ENCODE results near the gene LRRC3.

The LRRC3 gene

DNA sequence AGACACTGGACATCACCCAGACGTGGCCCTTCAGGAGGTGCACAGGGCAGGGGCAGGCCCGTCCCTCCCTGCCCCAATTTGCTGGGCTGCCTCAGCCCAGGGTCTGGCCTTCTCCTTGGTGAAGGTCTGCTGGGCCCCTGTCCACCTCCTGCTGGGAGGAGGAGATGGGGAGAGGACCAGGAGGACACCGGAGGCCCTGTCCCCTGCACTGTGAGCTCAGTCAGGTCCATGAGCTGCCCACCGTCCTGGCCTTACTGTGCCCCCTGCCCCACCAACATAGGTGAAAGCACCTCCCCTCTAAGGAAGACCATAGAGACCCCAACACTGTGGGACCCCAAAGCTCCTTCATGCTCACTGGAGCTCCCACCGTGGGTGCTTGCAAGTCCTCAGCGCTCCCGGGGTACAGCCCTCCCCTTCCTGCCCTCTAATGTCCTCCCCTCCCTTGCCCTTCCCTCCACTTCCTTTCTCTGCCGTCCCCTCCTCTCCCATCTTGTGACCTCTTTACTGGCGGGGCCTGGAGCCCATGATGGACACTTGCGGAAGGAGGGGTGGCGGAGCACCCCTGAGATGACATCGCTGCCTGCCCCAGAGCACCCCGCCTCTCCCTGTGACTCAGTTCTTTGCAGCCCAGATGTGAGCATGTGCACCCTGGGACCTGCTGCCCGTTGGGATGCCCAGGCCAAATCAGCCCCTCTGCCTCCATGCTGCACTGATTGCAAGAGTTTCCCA lies 4.6 kb downstream of the LRRC3 start:
- no peak for DNase-seq

DNA sequence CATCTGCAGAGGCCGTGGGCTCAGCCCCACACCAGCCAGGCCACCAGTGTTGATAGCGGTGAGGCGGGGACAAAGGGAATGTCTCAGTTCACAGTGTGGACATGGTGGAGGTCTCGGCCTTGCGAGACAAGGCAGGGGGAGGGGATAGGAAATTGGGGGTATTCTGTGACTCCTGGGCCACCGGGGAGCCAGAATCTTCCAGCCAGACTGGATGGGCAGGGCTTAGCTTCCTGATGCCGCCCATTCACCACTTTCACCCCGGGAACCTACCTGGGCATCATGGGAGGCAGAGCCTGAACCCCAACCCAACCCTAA lies 5.1 kb downstream of the LRRC3 start:
- no peak for DNase-seq

DNA sequence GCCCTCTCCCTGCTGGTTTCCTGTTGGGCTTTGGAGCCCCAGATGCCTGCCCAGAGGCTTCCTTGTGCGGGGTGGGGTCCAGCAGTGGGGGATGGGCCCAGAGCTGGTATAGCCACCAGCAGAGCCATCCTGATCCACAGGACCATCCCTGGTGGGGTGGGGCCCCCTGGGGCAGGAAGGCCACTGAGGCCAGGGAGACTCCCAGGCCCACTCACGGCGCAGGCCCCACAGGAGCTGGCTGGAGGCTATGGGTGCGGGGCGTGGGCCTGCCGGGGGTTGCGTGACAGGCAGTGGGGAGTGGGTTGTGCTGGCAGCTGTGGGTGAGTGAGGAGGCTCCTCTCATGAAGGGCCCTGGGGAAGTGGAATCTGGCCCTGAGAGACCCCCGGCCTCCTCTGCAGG lies 5.7 kb downstream of the LRRC3 start:
- DNase-seq = no peak

DNA sequence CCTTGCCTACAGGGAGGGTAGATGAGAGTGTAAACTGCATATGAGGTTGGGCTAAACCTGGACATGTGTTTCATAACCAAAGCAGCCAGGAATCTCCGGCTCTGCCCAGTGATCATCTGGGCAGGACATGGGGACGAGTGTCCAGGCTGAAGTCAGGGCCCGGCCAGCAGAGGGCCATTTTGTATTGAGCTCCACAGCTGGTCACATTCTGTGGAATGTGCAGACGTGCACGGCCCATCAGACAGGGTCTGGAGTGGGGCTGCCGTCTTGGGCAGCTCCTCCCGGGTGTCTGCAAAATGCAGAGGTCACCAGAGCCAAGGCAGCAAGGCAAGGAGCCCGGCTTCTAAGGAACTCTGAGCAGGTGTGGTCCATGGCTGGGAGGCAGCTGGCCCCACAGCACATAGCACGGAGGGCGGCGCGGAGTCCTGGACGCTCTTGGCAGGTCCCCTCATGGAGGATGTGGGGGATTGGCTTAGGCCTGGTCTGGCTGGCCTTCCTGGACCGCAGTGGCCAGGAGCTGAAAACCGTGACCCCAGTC lies 6.2 kb downstream of the LRRC3 start:
- no peak for DNase-seq

DNA sequence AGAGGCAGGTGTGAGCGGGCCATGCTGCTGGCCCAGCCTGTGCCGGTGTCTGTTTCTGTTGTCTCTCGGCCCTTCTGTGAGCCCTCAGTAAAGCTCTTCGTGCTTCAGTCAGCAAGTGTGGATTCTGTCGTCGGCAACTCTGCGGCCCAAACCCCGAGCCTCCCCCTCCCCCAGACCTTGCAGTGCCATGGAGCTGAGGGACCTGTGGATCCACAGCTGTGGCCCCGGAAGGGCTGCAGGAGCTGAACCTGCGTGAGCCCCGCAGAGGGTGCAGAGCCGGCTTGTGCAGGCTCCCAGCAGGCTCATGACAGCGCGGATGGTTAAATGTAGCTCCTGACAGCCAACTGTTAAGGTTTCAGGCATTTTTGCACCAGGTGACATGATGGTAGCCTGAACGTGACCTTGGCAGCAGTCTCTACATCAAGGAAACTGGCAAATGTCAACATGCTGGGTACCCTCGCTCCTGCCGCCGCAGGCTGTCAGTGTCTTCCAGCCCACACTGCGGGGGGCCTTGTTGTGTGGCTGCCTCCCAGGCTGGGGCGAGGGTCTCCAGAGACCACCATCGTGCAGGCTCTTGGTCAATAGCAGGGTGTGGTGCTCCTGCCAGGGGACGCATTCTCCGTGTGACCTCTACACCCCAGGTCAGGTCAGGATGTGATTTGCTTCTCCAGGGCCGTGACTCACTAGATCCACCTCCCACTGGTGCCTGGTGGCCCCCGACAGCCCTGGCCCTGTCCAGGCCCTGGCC lies 7.0 kb downstream of the LRRC3 start:
- DNase-seq = no peak

DNA sequence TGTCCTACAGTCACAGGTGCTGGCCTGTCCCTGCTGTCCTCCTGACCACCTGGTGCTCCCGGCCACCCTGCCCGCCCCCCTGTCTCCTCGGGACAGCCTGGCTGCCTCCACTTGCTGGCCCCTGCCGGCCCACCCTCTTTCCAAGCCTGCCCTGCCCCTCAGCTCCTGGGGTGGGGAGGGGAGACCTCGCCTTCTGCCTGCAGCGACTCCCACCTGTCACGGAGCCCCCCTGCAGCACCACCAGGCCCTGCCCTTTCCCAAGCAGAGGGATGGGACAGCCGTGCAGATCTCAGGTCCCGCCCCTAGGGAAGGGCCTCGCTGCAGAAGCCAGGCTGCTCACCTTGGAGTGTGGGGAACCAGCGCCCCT lies 7.5 kb downstream of the LRRC3 start:
- no peak for DNase-seq

DNA sequence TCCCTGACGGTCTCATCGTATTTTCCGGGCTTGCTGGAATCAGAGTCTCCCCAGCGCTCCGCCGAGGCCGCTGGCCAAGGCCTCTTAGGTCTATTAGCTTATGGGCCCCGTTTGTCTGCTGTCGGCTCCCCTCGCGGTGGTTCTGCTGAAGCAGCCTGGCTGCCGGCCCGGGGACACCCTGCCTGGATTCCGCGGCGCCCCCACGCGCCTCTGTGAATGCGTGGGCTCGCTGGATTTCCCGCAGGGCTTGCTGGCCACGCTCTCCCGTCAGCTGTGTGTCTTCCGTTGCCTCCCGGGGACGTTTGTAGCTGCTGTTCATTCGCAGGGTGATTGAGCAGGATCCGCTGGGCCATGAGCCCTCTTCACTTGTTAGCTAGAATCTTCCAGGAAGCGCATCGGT lies 8.4 kb downstream of the LRRC3 start:
- DNase-seq = no peak

DNA sequence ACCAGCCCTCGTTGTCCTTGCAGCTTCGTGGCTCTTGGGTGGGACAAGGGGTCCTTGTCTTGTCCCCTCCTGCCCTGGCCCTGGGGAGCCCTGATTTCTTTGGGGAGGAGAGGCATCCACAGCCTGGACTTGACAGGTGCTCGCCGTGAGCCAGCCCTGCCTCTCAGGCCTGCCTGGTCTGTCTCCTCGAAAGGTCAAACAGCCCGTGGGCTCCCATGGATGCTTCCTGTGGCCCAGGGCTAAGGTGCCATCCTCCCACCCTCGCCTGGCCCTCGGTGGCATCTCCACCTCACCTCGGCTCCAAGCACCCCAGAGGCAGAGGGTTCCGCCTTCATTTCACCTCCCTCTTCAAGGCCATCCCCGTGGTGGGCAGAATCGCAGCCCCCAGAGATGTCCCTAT lies 9.0 kb downstream of the LRRC3 start:
- DNase-seq = no peak

DNA sequence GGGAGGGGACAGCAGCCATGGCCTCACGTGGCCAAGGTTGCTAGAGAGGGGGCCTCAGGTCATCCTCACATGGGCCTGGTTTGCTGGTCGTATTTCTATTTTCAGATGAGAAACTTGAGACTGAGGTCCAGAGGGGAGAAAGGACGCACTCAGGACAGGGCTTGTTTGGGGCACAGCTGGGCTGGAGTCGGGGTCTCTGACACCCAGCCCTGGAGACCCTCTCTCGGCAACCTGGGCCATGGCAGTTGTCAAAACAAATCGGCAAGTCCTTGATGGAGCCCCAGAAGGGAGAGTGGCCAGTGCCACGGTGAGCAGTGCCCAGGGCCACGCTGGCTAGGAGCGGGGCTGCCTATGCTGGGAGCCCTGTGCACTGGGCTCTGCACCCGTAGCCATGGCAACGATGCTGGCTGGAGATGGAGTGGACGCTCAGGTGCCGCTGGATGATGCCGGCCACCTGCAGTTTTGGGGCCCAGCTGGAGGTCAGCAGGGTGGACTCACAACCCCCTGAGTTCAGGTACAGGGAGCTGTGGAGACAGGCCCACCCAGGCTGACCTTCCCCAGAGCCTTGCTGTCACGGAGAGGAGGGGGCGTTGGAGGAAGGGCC lies 11.1 kb downstream of the LRRC3 start:
- peak; percentile 7 for DNase-seq

DNA sequence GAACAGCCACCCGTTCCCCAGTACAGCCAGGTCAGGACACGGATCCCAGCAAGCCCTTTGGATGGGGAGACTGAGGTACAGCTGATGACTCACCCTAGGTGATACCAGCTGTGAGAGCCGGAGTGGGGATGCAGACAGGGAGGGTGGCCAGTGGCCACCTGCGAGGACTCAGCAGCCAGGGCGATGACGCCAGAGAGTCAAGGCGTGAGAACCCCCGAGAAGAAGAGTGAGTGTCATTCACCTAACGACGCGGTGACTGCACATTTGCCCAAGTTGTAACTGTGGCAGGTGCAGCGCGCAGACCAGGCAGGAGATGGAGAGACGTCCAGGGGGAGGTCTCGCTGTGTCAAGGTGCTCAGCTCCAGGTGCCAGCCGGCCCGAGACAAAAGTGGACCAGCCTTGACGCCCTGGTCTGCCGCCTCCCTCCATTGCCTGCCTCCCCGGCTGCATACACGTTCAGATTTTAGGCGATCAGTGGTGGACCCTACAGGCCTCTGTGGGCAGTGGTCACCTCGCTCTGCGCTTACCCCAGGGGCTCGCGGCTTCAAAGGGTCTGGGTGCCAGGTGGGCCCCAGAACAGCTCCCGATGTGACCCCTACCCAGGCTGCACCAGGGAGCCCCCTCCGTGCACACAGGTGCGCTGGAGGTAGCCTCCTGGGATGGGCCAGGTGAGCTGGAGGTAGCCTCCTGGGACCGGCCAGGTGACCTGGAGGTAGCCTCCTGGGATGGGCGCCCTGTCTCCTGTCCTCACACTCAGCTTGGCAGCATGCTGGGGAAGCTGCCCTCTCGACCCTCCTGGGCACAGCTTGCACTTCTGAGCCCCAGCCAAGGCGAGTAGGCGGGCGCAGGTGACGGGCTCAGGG lies 11.9 kb downstream of the LRRC3 start:
- DNase-seq = no peak

DNA sequence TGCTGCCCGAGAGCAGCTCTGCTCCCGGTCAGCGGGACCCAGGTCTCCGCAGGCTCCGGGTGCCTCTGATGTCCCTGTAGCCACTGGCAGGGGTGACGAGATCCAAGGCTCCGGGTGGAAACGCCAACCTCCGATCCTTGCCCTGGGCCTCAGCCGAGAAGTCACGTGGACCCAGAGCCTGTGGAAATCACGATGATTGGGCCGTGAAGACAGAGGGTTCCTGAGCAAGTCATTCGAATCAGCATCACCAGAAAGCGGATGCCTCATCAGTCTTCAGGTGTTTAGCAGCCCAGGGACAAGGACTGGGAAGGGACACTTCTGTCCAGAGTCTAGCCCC lies 12.5 kb downstream of the LRRC3 start:
- DNase-seq = no peak

DNA sequence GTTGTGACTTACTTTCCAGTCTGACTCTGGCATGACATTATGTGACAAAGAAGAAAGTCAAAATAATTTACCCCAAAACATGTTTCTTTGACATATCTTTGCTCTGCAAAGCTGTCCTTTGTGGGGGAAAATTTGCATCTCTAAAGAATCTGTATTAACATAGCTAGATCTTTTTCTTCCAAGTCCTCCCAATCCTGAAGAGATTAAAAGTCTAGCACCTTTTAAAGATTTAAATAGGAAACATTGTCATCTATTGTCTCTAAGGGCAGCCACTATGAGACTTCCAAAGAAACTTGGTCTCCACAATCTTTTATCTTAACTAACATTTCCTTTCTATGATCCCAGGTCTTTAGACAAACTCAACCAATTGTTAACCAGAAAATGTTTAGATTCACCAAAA lies 16.0 kb downstream of the LRRC3 start:
- no peak for DNase-seq

DNA sequence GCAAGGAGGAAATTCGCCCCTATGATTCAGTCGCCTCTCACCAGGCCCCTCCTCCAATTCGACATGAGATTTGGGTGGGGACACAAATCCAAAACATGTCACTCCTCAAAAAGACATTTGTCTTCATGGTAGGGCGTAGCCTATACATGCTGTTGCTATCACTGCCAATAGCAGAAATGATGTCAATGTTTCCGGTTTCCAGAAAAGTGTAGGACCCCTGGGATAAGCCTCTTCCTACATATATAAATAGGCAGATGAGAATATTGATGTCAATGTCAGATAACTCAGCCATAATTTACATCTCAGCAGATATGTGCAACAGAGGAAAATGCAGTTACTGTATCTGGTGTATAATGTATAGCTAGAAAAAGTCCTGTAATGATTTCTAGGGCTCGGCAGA lies 16.7 kb downstream of the LRRC3 start:
- DNase-seq = no peak

DNA sequence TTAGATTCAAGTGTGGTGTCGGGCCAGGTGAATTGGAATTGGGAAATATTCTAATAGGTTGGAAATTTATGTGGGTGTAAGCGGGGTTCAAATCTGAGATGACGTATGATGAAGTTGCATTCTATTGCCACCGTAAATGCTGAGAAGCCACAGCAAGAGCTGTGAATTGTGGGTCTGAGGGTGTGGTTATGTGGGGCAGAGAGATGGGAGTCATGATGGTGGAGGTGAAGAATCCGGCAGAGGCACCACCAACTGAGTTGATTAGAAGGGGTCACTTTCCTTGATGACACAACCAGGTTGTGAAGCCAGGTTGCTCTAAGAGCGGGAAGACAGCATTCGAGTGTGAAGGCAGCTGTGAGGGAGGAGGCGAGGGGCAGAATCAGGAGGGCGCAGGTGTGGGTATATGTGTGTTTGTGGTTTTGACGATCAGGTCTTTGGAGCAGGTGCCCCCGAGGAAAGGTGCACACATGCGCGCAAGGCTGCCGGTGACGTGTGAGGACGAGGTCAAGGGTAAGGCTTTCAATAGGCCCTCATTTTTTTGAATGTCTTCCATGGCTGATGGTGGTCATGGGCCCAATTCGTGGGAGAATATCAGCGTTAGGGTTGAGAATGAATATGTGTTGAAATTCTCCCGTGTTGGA lies 18.7 kb downstream of the LRRC3 start:
- DNase-seq = no peak

DNA sequence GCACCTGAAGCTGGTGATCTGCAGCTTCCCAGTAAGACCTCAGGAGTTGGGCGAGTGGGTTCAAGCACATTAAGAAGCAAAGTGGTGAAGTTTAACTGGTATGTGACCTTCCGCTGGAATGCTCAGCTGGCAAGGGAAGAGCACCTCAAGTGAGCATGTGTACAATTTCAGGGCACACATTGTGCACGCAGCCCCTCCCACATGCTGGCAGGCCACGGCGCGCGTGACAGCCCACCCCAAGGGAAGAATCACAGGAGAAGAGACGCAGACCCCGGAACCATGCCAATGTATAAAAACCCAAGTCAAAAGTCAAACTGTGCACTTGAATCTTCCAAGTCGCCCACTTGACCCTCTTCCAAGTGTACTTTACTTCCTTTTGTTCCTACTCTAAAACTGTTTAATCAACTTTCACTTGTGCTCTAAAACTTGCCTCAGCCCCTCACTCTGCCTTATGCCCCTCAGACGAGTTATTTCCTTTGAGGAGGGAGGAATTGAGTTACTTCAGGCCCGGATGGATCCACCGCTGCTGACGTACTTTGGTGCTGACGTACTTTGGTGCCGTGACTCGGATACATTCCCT lies 20.0 kb downstream of the LRRC3 start:
- DNase-seq = no peak

DNA sequence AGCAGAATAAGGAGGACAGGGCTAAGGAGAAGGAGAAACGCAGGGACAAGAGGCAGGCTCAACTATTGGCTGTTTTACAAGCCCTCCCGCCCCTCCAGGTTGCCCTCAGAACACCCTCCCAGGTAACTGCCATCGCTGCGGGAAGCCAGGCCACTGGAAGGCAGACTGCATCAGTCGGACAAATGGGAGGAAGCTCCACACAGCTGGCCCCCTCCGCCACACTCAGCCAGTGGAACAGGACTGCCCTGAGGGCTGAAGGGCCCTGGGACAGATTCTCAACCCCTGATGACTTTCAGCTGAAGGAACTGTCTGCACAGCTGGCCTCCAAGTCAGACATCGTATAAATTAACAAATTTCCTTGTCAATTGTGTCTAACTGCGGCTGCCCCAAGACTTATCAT lies 21.8 kb downstream of the LRRC3 start:
- DNase-seq = no peak

DNA sequence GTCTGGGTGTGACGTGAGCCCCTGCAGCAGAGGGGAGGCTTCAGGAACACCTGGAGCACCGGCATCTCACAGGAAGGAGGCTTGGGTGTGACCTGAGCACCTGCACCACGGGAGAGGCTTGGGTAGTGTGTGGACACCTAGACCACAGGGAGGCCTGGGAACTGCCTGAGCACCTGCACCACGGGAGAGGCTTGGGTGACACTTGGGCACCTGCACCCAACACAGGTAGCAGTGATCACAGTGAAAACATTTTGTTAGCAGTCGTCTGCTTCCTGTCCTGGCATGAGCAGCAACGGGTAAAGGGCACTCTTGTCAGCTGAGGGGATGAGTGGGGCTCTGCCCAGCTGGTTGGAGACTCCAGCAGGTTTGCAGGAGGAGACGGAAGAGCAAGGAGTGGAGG lies 22.4 kb downstream of the LRRC3 start:
- DNase-seq = no peak

DNA sequence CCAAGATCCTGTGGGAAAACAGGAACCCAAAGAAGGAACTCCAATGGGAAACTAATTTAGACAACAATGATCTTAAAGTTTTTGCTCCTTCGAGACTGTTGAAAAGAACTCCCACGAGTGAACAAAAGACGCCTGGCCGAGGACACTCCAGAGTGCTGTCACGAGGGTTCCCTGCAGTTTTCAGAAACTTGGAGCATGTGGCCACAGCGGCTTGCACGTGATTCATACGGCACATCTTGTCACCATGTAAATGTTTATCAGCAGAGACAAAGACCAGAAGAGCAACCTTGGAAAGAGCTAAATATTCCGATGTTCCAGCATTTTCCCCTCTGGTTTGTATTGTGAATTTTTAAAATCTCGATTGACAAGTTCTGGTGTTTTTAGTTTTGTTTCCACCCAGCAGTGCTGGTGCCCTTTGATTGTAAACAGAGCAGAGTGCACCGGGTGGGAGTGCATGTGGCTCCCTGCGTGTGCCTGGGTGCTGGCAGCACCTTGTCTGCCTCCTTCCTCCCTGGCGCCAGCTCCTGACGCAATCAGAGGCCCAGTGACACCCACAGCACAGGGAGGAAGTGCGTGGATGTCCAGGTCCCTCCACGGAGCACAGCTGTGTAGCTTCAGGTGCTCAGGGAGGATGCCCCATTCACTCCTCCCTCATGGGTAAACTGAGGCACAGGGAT lies 23.0 kb downstream of the LRRC3 start:
- no peak for DNase-seq

DNA sequence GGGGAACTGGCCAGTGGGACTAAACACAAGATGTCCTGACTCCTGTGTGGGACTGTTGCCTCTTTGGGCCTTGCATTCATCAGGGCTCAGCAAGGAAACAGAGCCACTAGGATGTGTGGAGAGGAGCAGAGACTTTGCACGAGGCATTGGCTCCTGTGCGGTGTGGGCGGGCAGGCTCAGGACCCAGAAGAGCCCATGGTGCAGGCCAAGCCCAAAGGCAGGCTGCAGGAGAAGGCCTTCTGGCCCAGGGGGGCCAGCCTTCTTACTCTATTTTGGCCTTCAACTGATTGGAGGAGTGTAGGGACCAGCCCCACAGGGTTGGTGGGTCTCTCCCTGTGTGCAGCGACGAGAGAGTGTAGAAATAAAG lies 23.5 kb downstream of the LRRC3 start:
- no peak for DNase-seq

DNA sequence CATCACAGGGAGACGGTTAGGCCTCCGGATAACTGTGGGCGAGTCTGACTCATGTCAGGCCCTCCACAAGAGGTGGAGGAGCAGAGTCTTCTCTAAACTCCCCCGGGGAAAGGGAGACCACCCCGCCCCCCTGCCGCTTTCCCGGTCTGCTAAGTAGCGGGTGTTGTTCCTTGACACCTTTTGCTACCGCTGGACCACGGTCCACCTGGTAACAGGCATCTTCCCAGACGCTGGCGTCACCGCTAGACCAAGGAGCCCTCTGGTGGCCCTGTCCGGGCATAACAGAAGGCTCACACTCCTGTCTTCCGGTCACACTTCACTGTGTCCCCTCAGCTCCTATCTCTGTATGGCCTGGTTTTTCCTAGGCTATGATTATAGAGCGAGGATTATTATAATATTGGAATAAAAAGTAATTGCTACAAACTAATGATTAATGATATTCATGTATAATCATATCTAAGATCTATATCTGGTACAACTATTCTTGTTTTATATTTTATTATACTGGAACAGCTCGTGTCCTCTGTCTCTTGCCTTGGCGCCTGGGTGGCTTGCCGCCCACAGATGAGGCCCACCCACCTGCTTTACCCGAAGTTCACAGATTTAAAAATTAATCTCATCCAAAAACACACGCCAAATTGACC lies 24.4 kb downstream of the LRRC3 start:
- peak; percentile 31 for DNase-seq

Data from NCI-H1092 (cell line).